HG02970 (cell line): ENCODE results near the gene CELF4.

Experiments used
- ATAC-seq: cut with Tn5 transposase; IDR thresholded peaks from one replicate; pipeline ENCODE4 v1.9.1; 2021; ENCODE audit warnings: mild to moderate bottlenecking, moderate library complexity, moderate number of reproducible peaks; ENCODE audit not compliant: unreplicated experiment, low FRiP score

The CELF4 gene

DNA sequence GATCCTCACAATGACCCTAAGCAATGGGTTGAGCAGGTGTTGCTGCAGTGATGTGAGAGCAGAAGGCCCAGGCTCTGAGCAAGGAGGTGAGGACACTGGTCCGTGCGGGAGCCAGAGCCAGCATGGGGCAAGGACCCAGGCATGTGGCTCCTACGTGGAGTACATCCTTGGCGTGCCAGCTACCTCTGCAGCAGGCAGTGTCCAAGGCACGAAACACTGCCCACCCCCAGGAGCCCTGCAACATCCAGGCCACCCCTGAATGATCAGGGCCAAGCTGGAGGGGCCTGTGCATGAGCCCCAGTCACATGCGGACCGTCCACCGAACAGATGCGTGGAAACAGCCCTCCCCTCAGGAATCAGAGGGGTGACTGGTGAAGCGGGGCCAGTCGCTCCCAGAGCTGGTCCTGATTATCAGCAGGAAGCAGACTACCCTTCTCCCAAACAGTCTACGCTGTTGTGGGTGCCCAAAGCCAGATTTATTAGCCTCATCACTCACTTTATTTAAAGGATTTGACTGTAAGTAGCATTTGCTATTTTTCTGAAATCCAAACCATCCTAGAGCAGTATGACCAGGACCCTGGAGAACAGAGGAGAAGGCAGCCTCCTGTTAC, 16.8 kb downstream of the CELF4 start:
- ATAC-seq, result no peak

- no peak for ATAC-seq
Observed at GRCh38 chr18:37547196-37547827, 18.3 kb downstream of the CELF4 start.

- ATAC-seq, result no peak
Observed at GRCh38 chr18:37546651-37547050, 18.9 kb downstream of the CELF4 start.

GRCh38 chr18:37546272-37546537, 19.4 kb downstream of the CELF4 start:
- ATAC-seq, result no peak

- no peak for ATAC-seq
Observed at GRCh38 chr18:37545461-37546271, 19.9 kb downstream of the CELF4 start.

GRCh38 chr18:37544713-37545112, 20.9 kb downstream of the CELF4 start:
- no peak for ATAC-seq

DNA sequence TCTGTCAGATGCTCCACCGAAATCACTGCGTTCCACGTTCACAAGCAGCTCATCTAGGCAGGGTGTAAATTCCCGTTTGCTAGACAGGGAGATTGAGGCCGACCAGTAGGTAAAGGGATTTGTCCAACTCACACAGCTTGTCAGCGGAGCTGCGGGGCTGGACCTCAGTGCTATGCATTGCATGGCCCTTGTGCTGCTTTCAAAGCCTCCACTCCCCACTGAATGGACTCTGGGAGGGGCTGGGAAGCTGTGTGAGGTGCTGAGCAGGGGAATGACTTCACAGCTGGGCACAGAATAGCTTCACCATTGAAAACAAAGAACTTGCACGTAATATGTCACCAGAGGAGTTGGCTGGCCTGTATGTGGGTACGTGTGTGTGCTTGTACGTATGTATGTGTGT, 21.4 kb downstream of the CELF4 start:
- ATAC-seq, result no peak

DNA sequence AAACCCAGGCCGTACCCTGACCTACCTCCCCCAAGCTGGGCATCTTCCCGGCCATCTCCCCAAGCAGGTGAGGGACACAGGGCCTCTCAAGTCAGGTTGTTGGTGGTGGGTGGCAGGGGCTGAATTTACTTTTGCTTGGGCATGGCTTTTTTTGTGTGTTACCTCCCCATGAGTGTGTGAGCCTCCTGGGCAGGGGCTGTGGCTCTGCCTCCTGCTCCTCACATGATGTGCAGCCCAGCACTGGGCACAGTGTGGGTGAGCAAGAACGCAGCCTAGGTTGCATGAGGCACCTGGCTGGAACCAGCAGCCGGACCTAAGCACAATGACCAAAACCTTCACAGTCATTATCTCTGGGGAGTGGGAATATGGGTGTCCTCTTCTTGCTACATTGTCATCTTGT, 22.3 kb downstream of the CELF4 start:
- ATAC-seq, result no peak

GRCh38 chr18:37541517-37541916, 24.1 kb downstream of the CELF4 start:
- no peak for ATAC-seq

- no peak for ATAC-seq
Observed at GRCh38 chr18:37540424-37541138, 25.0 kb downstream of the CELF4 start.

DNA sequence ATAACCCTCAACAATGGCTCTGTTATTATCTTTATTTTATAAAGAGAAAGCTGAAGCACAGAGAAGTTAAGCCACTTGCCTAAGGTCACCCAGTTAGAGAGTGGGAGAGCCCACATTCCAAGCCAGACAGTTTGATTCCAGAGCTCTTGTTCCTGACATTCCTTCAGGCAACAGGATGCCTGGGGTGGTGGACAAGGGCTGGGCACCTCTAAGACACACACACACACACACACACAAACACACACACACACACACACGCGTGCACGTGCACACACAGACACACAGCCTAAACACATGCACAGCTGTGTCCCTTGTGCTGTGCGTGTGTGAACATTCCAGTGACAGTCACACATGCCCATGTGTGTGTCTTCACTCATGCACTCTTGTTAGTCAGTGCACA, 26.4 kb downstream of the CELF4 start:
- no peak for ATAC-seq

DNA sequence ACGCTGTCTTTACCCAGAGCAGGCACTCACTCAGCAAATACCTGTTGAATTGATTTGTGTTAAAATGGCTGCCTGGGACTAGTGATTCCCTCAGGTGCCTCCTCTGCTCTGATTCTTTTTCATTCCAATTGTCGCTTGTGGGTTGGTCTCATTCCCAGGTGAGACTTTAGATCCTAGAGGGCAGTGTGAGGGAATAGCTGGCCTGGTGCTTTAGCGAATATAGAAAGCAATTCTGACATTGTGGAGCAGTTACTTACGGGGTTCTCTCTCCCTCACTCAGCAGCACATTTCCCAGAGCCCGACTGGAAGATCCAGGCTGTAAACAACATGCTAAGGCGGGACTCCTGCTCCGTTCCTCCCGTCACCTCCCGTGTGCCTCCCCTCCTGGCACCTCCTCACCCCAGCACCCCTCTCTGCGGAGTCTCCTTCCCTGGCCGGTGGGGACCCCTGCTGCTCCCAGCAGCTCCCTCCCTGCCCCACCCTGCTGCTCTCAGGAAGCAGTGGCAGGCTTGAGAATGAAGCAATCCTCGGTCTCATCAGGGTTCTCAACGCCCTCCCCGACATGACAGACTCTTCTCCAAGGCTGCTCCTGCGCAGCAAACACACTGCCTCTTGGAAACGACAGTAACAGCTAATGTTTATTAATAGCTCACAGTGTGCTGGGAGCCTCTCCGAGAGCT, 26.9 kb downstream of the CELF4 start:
- no peak for ATAC-seq

GRCh38 chr18:37537868-37538525, 27.6 kb downstream of the CELF4 start:
- peak; percentile 85 for ATAC-seq

GRCh38 chr18:37536656-37537055, 28.9 kb downstream of the CELF4 start:
- ATAC-seq, result no peak

DNA sequence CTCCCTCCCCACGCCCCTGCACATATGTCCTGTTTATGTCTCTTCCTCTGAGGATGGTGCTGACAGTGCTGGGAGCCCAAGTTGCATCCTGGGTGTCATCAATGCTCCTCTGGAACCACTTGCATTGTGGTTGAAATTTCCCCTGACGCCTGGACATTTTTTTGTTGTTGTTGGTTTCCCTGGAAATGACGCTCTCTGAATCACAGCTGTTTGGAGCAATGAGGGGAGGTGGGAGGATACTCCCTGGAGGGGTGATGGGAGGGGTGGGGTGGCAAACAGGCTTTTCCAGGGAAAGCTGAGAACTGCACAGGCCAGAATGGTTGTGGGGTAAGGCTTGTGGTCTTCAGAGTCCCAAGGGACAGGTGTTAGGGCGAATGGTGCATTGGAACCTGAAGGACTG, 29.6 kb downstream of the CELF4 start:
- ATAC-seq, result no peak

DNA sequence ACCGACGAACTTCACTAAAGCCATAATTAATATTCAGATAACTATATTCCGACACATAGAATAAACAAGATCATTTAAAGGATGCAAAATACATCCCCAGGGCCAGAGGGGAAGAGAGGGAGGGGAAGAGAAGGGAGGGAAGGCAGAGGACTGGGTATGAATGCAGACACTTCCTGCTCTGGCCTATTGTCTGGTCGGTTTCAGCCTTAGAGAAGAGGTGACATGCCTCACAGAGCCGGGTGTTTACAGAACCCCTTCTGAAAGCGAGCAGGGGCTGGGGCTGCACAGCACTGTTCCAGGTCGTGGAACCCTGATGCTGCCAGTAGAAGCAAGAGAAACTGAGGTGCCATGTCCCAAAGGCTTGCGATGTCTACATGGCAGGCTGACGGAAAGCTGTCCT, 31.0 kb downstream of the CELF4 start:
- ATAC-seq, result no peak

- no peak for ATAC-seq
Observed at GRCh38 chr18:37533647-37534584, 31.7 kb downstream of the CELF4 start.

- ATAC-seq, result no peak
Observed at GRCh38 chr18:37532917-37533316, 32.7 kb downstream of the CELF4 start.

- ATAC-seq, result no peak
Observed at GRCh38 chr18:37529863-37530262, 35.7 kb downstream of the CELF4 start.
